NCI-H82 treated with DMSO at 0.1 percent for 48 hours (cell line): Measurements from ENCODE around the gene COL9A3.

Experiments
- DNase-seq: peaks from one replicate; lab custom pipeline; 2025; ENCODE audit not compliant: unreplicated experiment; lab: John Stamatoyannopoulos, UW

The COL9A3 gene

GRCh38 chr20:62796699-62797491, 20.0 kb upstream of the COL9A3 start:
- no peak for DNase-seq

GRCh38 chr20:62797671-62798532, 18.9 kb upstream of the COL9A3 start:
- DNase-seq, result no peak

GRCh38 chr20:62799036-62799435, 17.8 kb upstream of the COL9A3 start:
- DNase-seq, result no peak

- DNase-seq, result no peak
Observed at GRCh38 chr20:62799459-62799858, 17.4 kb upstream of the COL9A3 start.

- DNase-seq, result no peak
Observed at GRCh38 chr20:62799873-62800272, 17.0 kb upstream of the COL9A3 start.

- DNase-seq, result no peak
Observed at GRCh38 chr20:62800314-62801259, 16.3 kb upstream of the COL9A3 start.

GRCh38 chr20:62801284-62802010, 15.4 kb upstream of the COL9A3 start:
- no peak for DNase-seq

- no peak for DNase-seq
Observed at GRCh38 chr20:62802026-62802712, 14.7 kb upstream of the COL9A3 start.

GRCh38 chr20:62804021-62804626, 12.7 kb upstream of the COL9A3 start:
- DNase-seq, result no peak

- DNase-seq, result no peak
Observed at GRCh38 chr20:62804627-62805154, 12.2 kb upstream of the COL9A3 start, which contains the start of gene OGFR. OGFR (plus strand) TSS chr20:62804835; CDS start chr20:62804860, 25 bp downstream.

- no peak for DNase-seq
Observed at GRCh38 chr20:62805155-62805710, 11.6 kb upstream of the COL9A3 start.

GRCh38 chr20:62805711-62806382, 11.0 kb upstream of the COL9A3 start:
- DNase-seq, result no peak

- DNase-seq, result no peak
Observed at GRCh38 chr20:62806383-62807050, 10.3 kb upstream of the COL9A3 start.

- DNase-seq, result no peak
Observed at GRCh38 chr20:62807444-62808210, 9.2 kb upstream of the COL9A3 start.

GRCh38 chr20:62808211-62808865, 8.5 kb upstream of the COL9A3 start:
- DNase-seq, result no peak
